ENCODE measurements around the gene RECQL5. TPM values are rescaled to one million over a fixed set of nuclear protein-coding genes. Genes with fewer than 3 reads are reported as not detected.
"Not testable (repeated sequence)": the region's sequence is repeated elsewhere in the genome, so short reads cannot be mapped to it uniquely, and the experiment has no call there.

Gene RECQL5
- total RNA-seq, 2 experiments from 2014 or later = 49.8 to 50.8 TPM

DNA sequence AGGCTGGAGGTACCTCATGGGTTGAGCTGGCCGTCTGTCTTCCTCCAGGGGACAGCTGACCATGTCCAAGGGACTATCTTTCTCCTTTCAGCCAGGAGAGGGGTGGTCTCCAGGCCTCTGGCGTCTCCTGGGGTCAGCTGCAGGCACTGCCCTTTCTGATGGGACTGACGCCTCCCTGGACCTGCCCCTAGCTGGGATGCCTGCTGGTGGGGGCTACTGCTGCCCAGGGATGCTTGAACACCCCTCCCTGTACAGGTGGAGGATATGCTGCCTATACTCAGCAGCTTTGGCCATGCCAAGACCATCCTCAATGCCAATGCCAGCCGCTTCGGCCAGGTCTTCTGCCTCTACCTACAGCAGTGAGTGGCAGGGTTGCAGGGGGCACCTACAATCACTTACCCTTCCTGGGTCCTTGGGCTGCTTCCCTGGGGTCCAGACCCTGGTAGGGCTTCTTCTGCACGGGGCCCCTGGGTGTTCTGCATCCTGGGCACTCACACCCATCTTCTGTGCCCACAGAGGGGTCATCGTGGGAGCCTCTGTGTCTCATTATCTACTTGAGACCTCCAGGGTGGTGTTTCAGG is 75.1 kb downstream of the RECQL5 start:
- Mint-ChIP-seq H3K27me3 (peaks cover 11% of the 10 kb centered on the region), H3K27ac (no peak overlapping the region)
- ATAC-seq (ENCODE audit: low read depth) = no peak

DNA sequence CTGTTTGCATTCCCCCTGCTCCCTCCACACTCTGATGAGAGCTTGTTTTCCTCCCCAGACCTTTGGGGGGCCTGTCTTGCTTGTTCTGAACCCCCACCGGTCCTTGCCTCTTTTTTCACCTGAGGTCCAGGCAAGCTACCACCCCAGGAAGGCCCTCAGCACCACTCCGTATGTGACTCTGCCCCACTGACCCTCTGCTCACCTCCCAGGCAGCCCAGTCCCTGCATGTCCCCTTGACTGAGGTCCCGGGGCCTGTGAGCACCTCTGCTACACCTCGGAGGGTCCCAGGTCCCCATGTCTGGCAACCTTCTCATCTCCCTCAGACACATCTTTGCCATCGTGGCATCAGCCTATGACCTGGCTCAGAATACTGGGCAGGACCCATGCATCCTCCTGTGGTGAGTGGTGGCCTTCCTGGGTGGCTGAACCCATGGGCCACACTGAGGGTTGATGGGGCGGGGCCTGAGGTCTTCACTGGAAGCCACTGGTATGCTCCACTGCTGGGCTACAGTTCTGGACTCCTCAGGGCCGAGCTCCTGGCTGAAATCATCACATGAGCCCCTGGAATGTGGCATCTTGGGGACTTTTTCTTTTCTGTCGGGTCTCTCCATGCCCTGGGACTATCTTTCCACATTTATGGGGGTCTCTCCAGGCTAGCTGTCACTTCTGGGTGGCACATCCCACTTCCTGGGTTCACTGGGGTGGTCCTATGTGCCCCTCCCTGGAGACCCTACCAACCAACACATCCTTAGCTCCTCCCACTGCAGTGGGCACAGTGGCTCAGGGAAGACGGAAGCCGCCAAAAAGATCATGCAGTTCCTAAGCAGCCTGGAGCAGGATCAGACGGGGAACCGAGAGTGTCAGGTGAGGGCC is 75.9 kb downstream of the RECQL5 start:
- Mint-ChIP-seq H3K36me3 (no peaks in the 10 kb centered on the region), H3K4me1 (peaks cover 5% of the 10 kb centered on the region)

More for the DNA sequence above, 75.1 kb downstream of the RECQL5 start:
- Mint-ChIP-seq H3K9me3 (no peaks in the 10 kb centered on the region), H3K4me3 (no peak overlapping the region), H3K4me1 (peaks cover 5% of the 10 kb centered on the region), H3K36me3 (no peaks in the 10 kb centered on the region)
- POLR2A ChIA-PET = interaction anchor here (0.5 to 2.1 kb wide), 2 partner anchors 9 to 113 kb away, joined by 3 to 7 read pairs; no protein-coding TSS in a partner anchor
- no peak for DNase-seq

DNA sequence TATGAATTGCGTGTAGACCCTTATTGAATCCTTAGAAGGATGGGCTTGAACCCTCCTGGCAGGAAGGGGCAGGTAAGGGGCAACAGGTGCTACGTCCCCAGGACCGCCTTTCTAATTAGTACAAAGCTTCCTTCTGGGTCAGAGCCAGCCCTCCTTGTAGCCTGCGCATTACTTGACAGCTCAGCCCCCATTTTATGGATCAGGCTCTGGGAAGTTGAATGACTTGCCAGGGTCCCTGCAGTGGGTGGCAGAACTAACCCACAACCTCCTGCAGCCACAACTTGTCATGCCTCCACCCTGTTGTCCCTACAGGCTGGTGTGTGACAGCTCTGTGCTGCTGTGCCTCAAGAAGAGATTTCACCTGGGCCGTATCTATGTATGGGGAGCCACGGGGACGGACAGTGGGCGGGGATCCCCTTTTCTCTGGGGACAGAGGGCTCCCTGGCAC is 76.6 kb downstream of the RECQL5 start:
- Mint-ChIP-seq H3K9me3 (no peaks in the 10 kb centered on the region), H3K4me1 (peaks cover 5% of the 10 kb centered on the region), H3K27me3 (peaks cover 22% of the 10 kb centered on the region), H3K36me3 (no peaks in the 10 kb centered on the region), H3K4me3 (peak overlapping the region; percentile 28), H3K27ac (no peak overlapping the region)
- DNase-seq (peak; percentile 32), ATAC-seq (ENCODE audit: low read depth) (no peak)
- POLR2A ChIA-PET = interaction anchor here (0.7 to 1.5 kb wide), 6 partner anchors 9 to 190 kb away, joined by 3 to 5 read pairs (median 4); partner anchors contain the start of genes LLGL2 and TSEN54

More for the DNA sequence above, 75.9 kb downstream of the RECQL5 start:
- DNase-seq (no peak), ATAC-seq (ENCODE audit: low read depth) (no peak)
- Mint-ChIP-seq H3K9me3 (no peaks in the 10 kb centered on the region), H3K27me3 (peaks cover 18% of the 10 kb centered on the region), H3K27ac (no peak overlapping the region), H3K4me3 (no peak overlapping the region)
- POLR2A ChIA-PET = interaction anchor here (0.5 to 2.1 kb wide), 6 partner anchors 10 to 189 kb away, joined by 3 to 7 read pairs (median 4); partner anchors contain the start of genes LLGL2 and TSEN54

DNA sequence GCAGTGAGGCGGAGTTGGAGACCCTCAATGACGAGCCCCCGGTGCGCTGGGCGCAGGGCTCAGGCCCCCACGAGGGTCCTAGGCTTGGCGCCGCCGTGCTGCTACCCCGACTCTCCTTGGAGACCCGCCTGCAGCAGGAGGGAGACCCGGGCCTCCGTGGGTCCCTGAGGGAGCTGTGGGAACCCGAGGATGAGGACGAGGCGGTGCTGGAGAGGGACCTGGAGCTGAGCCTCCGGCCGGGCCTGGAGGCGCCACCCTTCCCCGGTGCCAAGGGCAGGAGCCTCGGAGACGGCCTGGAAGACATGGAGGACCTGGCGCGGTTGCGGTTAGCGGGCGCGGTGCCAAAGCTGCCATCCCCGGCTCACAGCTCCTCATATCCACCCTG is 77.0 kb downstream of the RECQL5 start:
- no peaks in the 10 kb centered on the region for H3K9me3 Mint-ChIP-seq
- ATAC-seq (ENCODE audit: low read depth) = no peak
- peaks cover 25% of the 10 kb centered on the region for H3K27me3 Mint-ChIP-seq
- H3K4me3 Mint-ChIP-seq = peak overlapping the region; percentile 28
- no peaks in the 10 kb centered on the region for H3K36me3 Mint-ChIP-seq
- H3K4me1 Mint-ChIP-seq = peaks cover 5% of the 10 kb centered on the region
- H3K27ac Mint-ChIP-seq = no peak overlapping the region
- POLR2A ChIA-PET = interaction anchor here (0.7 to 1.5 kb wide), 6 partner anchors 8 to 190 kb away, joined by 3 to 5 read pairs (median 4); partner anchors contain the start of genes LLGL2 and TSEN54
- DNase-seq = no peak

DNA sequence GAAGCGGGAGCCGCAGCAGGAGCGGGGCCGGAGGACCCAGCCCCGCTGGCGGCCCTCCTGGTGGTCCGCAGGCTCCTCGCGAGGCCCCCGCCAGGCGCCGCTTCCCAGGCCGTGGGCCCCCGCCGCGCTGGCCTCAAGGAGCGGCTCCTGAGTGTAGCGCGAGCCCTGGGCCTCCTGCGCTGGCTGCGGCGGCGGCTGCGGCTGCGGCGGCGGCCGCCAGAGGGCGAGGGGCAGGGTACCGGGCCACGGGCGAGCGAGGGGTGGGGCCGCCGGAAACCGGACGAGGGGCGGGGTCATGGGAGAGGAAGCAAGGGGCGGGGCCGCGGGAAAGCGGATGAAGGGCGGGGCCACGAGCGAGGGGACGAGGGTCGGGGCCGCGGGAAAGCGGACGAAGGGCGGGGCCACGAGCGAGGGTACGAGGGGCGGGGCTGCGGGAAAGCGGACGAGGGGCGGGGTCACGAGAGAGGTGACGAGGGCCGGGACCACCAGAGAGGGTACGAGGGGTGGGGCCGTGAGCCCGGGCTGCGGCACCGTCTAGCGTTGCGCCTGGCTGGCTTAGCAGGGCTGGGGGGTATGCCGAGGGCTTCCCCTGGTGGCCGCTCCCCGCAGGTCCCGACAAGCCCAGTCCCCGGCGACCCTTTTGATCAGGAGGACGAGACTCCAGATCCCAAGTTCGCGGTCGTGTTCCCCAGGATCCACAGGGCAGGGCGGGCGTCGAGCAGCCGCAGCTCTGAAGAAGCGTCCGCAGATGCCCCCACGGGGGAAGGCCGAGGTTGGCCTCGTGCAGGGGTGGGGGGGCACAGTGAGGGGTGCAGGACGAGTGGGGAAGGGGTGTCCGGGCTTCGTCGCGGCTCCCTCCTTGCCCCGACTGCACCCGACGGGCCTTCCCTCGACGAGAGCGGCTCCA is 77.7 kb downstream of the RECQL5 start:
- DNase-seq = peak; percentile 99
- POLR2A ChIA-PET = interaction anchor here (1.1 to 2.0 kb wide), 8 partner anchors 8 to 133 kb away, joined by 3 to 13 read pairs (median 6); partner anchors contain the start of genes TMEM94 and TSEN54
- H3K9me3 Mint-ChIP-seq = no peaks in the 10 kb centered on the region
- H3K27ac Mint-ChIP-seq = peak overlapping the region; percentile 72
- H3K36me3 Mint-ChIP-seq = no peaks in the 10 kb centered on the region
- H3K27me3 Mint-ChIP-seq = peaks cover 25% of the 10 kb centered on the region
- peak; percentile 77 for ATAC-seq (ENCODE audit: low read depth)
- H3K4me1 Mint-ChIP-seq = peaks cover 5% of the 10 kb centered on the region
- H3K4me3 Mint-ChIP-seq = peak overlapping the region; percentile 81

- peaks cover 25% of the 10 kb centered on the region for H3K27me3 Mint-ChIP-seq
- DNase-seq = no peak
- peak overlapping the region; percentile 64 for H3K4me3 Mint-ChIP-seq
- peak; percentile 27 for ATAC-seq (ENCODE audit: low read depth)
- POLR2A ChIA-PET = interaction anchor here (0.9 to 2.0 kb wide), 7 partner anchors 8 to 132 kb away, joined by 3 to 13 read pairs (median 6); partner anchors contain the start of genes RECQL5, SAP30BP, TMEM94 and TSEN54
- H3K36me3 Mint-ChIP-seq = no peaks in the 10 kb centered on the region
- no peak overlapping the region for H3K27ac Mint-ChIP-seq
- peaks cover 5% of the 10 kb centered on the region for H3K4me1 Mint-ChIP-seq
- no peaks in the 10 kb centered on the region for H3K9me3 Mint-ChIP-seq
These were observed 78.3 kb downstream of the RECQL5 start for GRCh38 chr17:75588596-75589011.

GRCh38 chr17:75587675-75588595 is 79.0 kb downstream of the RECQL5 start, which contains the start of gene MYO15B:
MYO15B (plus strand) TSS chr17:75587800; CDS start chr17:75588058, 258 bp downstream.
- POLR2A ChIA-PET = interaction anchor here (0.9 to 2.0 kb wide), 6 partner anchors 9 to 132 kb away, joined by 3 to 13 read pairs (median 6); partner anchors contain the start of genes RECQL5, SAP30BP, TMEM94 and TSEN54
- peak; percentile 58 for ATAC-seq (ENCODE audit: low read depth)
- Mint-ChIP-seq H3K27me3 (peaks cover 25% of the 10 kb centered on the region), H3K9me3 (no peaks in the 10 kb centered on the region), H3K4me1 (peaks cover 5% of the 10 kb centered on the region), H3K27ac (peak within 1 kb of the TSS; percentile 70), H3K36me3 (no peaks in the 10 kb centered on the region), H3K4me3 (peak within 1 kb of the TSS; percentile 71)
- DNase-seq = peak; percentile 81

DNA sequence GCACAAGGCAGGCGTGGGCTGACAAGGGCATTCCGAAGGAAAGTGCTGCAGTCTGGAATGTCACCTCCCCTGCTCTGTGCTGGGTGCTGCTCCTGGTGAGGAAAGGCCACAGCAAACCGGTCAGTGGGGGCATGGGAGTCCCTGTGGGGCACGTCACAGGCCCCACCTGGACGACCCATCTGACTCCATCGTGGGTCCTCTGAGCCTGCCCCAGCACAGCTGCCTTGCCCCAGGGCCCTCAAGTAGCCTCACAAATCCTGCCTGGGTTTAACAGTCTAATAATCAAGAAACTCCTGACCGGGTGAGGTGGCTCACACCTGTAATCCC is 82.1 kb downstream of the RECQL5 start:
- DNase-seq = no peak
- POLR2A ChIA-PET = interaction anchor here (1.5 kb wide), 1 partner anchor 50 kb away, joined by 3 read pairs; no protein-coding TSS in a partner anchor
- Mint-ChIP-seq H3K36me3 (no peaks in the 10 kb centered on the region), H3K27ac (no peak overlapping the region), H3K27me3 (peaks cover 31% of the 10 kb centered on the region), H3K4me1 (peaks cover 10% of the 10 kb centered on the region), H3K9me3 (peaks cover 2% of the 10 kb centered on the region), H3K4me3 (no peak overlapping the region)
- no peak for ATAC-seq (ENCODE audit: low read depth)

DNA sequence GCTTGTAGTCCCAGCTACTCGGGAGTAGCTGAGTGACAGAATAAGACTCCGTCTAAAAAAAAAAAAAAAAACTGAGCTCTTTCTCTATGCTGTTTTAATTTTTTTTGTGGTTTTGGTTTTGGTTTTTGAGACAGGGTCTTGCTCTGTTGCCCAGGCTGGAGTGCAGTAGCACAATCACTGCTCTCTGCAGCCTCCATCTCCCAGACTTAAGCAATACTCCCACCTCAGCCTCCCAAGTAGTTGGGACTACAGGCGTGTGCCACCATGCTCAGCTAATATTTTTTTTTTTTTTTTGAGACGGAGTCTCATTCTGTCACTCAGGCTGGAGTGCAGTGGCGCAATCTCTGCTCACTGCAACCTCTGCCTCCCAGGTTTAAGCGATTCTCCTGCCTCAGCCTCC is 83.8 kb downstream of the RECQL5 start:
- H3K9me3 Mint-ChIP-seq; H3K27ac Mint-ChIP-seq; DNase-seq; H3K4me3 Mint-ChIP-seq; ATAC-seq (ENCODE audit: low read depth); H3K36me3 Mint-ChIP-seq: not testable (repeated sequence)
- H3K27me3 Mint-ChIP-seq = peaks cover 30% of the 10 kb centered on the region
- H3K4me1 Mint-ChIP-seq = peaks cover 10% of the 10 kb centered on the region
- POLR2A ChIA-PET = interaction anchor here (0.7 to 1.8 kb wide), 4 partner anchors 48 to 194 kb away, joined by 3 to 4 read pairs (median 4); partner anchors contain the start of gene TSEN54

- peak; percentile 62 for ATAC-seq (ENCODE audit: low read depth)
- H3K9me3 Mint-ChIP-seq = not testable (repeated sequence)
- peak overlapping the region; percentile 83 for H3K27ac Mint-ChIP-seq
These were observed 85.7 kb downstream of the RECQL5 start for GRCh38 chr17:75581121-75581725.

More at GRCh38 chr17:75581121-75581725, 85.7 kb downstream of the RECQL5 start:
- Mint-ChIP-seq H3K4me3 (peak overlapping the region; percentile 85), H3K27me3 (peaks cover 15% of the 10 kb centered on the region)
- H3K4me1 Mint-ChIP-seq, H3K36me3 Mint-ChIP-seq: not testable (repeated sequence)
- DNase-seq = peak; percentile 69
- POLR2A ChIA-PET = interaction anchor here (0.6 to 3.2 kb wide), 17 partner anchors 8 to 199 kb away, joined by 3 to 12 read pairs (median 3); partner anchors contain the start of genes LLGL2, TMEM94 and TSEN54
